ENCODE results near the gene PDXK. TPM values are rescaled to one million over a fixed set of nuclear protein-coding genes. Genes with fewer than 3 reads are reported as not detected.

The PDXK gene
- total and polyA plus RNA-seq, 7 donors, result 17.2 to 96.5 (median 37.0) TPM

GRCh38 chr21:43799301-43799840, 80.4 kb downstream of the PDXK start:
- DNase-seq (no peak), ATAC-seq (no peak)
- Histone ChIP-seq H3K27me3 (ENCODE audit: insufficient read depth in 3 of 3, low read length in 2 of 3) (no peaks in the 10 kb centered on the region), H3K4me3 (no peak overlapping the region), H3K9me3 (no peaks in the 10 kb centered on the region), H3K36me3 (ENCODE audit: insufficient read depth in 1 of 2, low read depth in 1 of 2) (peaks cover 12 to 100% of the 10 kb centered on the region in 2 donors), H3K27ac (no peak overlapping the region), H3K4me1 (no peaks in the 10 kb centered on the region)
- intact Hi-C loops (cut with DNase I), result no loop called here
- TF ChIP-seq CTCF (IDR thresholded peaks at IDR 0.05), result no peak
- WGBS, 3 donors, result 90 to 94% (median 92%) methylated on average over 17 to 19 of the region's 19 CpGs

GRCh38 chr21:43800124-43800523, 81.2 kb downstream of the PDXK start:
- H3K36me3 ChIP-seq (ENCODE audit: insufficient read depth in 1 of 2, low read depth in 1 of 2), result peaks cover 12 to 93% of the 10 kb centered on the region in 2 donors
- WGBS, 3 donors, result 94 to 96% (median 94%) methylated on average over 17 of the region's 17 CpGs
- no peaks in the 10 kb centered on the region for H3K9me3 ChIP-seq
- H3K27ac ChIP-seq, result no peak overlapping the region
- no peak overlapping the region for H3K4me3 ChIP-seq
- intact Hi-C loops (cut with DNase I), result no loop called here
- no peak for DNase-seq
- no peak for ATAC-seq
- H3K4me1 ChIP-seq, result no peaks in the 10 kb centered on the region
- no peaks in the 10 kb centered on the region for H3K27me3 ChIP-seq (ENCODE audit: insufficient read depth in 3 of 3, low read length in 2 of 3)
- TF ChIP-seq CTCF (IDR thresholded peaks at IDR 0.05), result no peak

GRCh38 chr21:43800566-43800965, 81.6 kb downstream of the PDXK start:
- TF ChIP-seq CTCF (IDR thresholded peaks at IDR 0.05), result no peak
- H3K4me1 ChIP-seq, result no peaks in the 10 kb centered on the region
- intact Hi-C loops (cut with DNase I), result no loop called here
- no peaks in the 10 kb centered on the region for H3K9me3 ChIP-seq
- no peak for ATAC-seq
- no peak for DNase-seq
- 92 to 95% (median 93%) methylated on average over 14 of the region's 14 CpGs for WGBS, 3 donors
- H3K36me3 ChIP-seq (ENCODE audit: insufficient read depth in 1 of 2, low read depth in 1 of 2), result peaks cover 12 to 89% of the 10 kb centered on the region in 2 donors
- H3K27ac ChIP-seq, result no peak overlapping the region
- no peaks in the 10 kb centered on the region for H3K27me3 ChIP-seq (ENCODE audit: insufficient read depth in 3 of 3, low read length in 2 of 3)
- no peak overlapping the region for H3K4me3 ChIP-seq

GRCh38 chr21:43801006-43801783, 82.3 kb downstream of the PDXK start:
- H3K36me3 ChIP-seq (ENCODE audit: insufficient read depth in 1 of 2, low read depth in 1 of 2), result peaks cover 12 to 89% of the 10 kb centered on the region in 2 donors

More at GRCh38 chr21:43801006-43801783, 82.3 kb downstream of the PDXK start:
- DNase-seq (no peak), ATAC-seq (no peak)
- intact Hi-C loops (cut with DNase I), result no loop called here
- H3K27ac ChIP-seq, result no peak overlapping the region
- 93 to 96% (median 95%) methylated on average over 41 to 42 of the region's 42 CpGs for WGBS, 3 donors
- H3K4me1 ChIP-seq, result no peaks in the 10 kb centered on the region
- H3K4me3 ChIP-seq, result no peak overlapping the region
- TF ChIP-seq CTCF (IDR thresholded peaks at IDR 0.05), result no peak
- no peaks in the 10 kb centered on the region for H3K9me3 ChIP-seq
- H3K27me3 ChIP-seq (ENCODE audit: insufficient read depth in 3 of 3, low read length in 2 of 3), result no peaks in the 10 kb centered on the region
